HG02588 (cell line): ENCODE data around the gene SV2B.

Source experiments
- ATAC-seq: cut with Tn5 transposase; IDR thresholded peaks from one replicate; pipeline ENCODE4 v1.9.1; 2021; ENCODE audit warnings: mild to moderate bottlenecking, moderate library complexity; ENCODE audit not compliant: unreplicated experiment

The SV2B gene

GRCh38 chr15:91102546-91103330 is 2.7 kb downstream of the SV2B start:
- ATAC-seq, result no peak

- no peak for ATAC-seq
Observed at GRCh38 chr15:91104111-91104510, 4.1 kb downstream of the SV2B start.

- ATAC-seq, result no peak
Observed at GRCh38 chr15:91108421-91108820, 8.4 kb downstream of the SV2B start.

- no peak for ATAC-seq
Observed at GRCh38 chr15:91109885-91110284, 9.8 kb downstream of the SV2B start.

GRCh38 chr15:91110407-91110806 is 10.3 kb downstream of the SV2B start:
- ATAC-seq, result no peak

- ATAC-seq, result no peak
Observed at GRCh38 chr15:91113030-91113429, 13.0 kb downstream of the SV2B start.

GRCh38 chr15:91114301-91114700 is 14.2 kb downstream of the SV2B start:
- ATAC-seq, result no peak

GRCh38 chr15:91116113-91117067 is 16.3 kb downstream of the SV2B start:
- ATAC-seq, result peak; percentile 95

- no peak for ATAC-seq
Observed at GRCh38 chr15:91117375-91117774, 17.3 kb downstream of the SV2B start.

- ATAC-seq, result no peak
Observed at GRCh38 chr15:91118817-91119590, 18.9 kb downstream of the SV2B start.

GRCh38 chr15:91122296-91122695 is 22.2 kb downstream of the SV2B start:
- no peak for ATAC-seq

- ATAC-seq, result no peak
Observed at GRCh38 chr15:91124132-91124531, 24.1 kb downstream of the SV2B start.

GRCh38 chr15:91125162-91125561 is 25.1 kb downstream of the SV2B start:
- no peak for ATAC-seq

GRCh38 chr15:91126080-91126479 is 26.0 kb downstream of the SV2B start:
- ATAC-seq, result no peak

GRCh38 chr15:91127236-91127955 is 27.3 kb downstream of the SV2B start:
- no peak for ATAC-seq

GRCh38 chr15:91128016-91128415 is 28.0 kb downstream of the SV2B start:
- ATAC-seq, result no peak

GRCh38 chr15:91129436-91129835 is 29.4 kb downstream of the SV2B start:
- ATAC-seq, result no peak

GRCh38 chr15:91132079-91132478 is 32.0 kb downstream of the SV2B start:
- no peak for ATAC-seq

GRCh38 chr15:91133511-91133910 is 33.5 kb downstream of the SV2B start:
- no peak for ATAC-seq
